HL-60 (cell line): ENCODE measurements around the gene ZNF326.

Experiments
- DNase-seq, 2 experiments: peaks; one replicate each; pipeline ENCODE4 v3.0.0-alpha.2; 2010 to 2020; ENCODE audit warnings: low read depth in 1 of 2, low spot score in 1 of 2
- H3K27ac ChIP-seq: fragments of 250-450 bp; sonication (Bioruptor Pico); replicated peaks from 2 replicates; pipeline ENCODE4 v1.5.1; 2020; ENCODE audit warnings: mild to moderate bottlenecking, moderate library complexity
- H3K27me3 ChIP-seq: fragments of 250-450 bp; sonication (Bioruptor Pico); 2 replicates; pipeline ENCODE4 v1.5.1; 2021; ENCODE audit warnings: mild to moderate bottlenecking, moderate library complexity; ENCODE audit not compliant: insufficient read depth, poor library complexity, severe bottlenecking
- H3K4me3 ChIP-seq: replicated peaks from 2 replicates; pipeline ENCODE4 v1.5.1; 2011; ENCODE audit warnings: mild to moderate bottlenecking, control low read depth, low read length; ENCODE audit not compliant: insufficient read depth
- CTCF ChIP-seq: IDR thresholded peaks from one replicate; pipeline ENCODE4 v1.5.1; 2011; ENCODE audit warnings: low read length, control low read depth, inconsistent platforms; ENCODE audit not compliant: insufficient read depth
- GABPA ChIP-seq: IDR thresholded peaks from 2 replicates; pipeline ENCODE4 v1.6.1; 2012; ENCODE audit warnings: low read depth
- POLR2AphosphoS5 ChIP-seq: IDR thresholded peaks from 2 replicates; pipeline ENCODE4 v1.6.1; 2012; ENCODE audit warnings: low read depth
- SPI1 ChIP-seq: IDR thresholded peaks from 2 replicates; pipeline ENCODE4 v1.6.1; 2012; ENCODE audit warnings: low read depth, mild to moderate bottlenecking, borderline replicate concordance
- TF ChIP-seq, protein P1 (sequence below): IDR thresholded peaks from 2 replicates; pipeline ENCODE4 v1.6.1; 2012; ENCODE audit warnings: low read depth; ENCODE audit not compliant: insufficient replicate concordance

The ZNF326 gene

GRCh38 chr1:89957107-89957506 is 37.8 kb upstream of the ZNF326 start:
- TF ChIP-seq SPI1 (no peak), POLR2AphosphoS5 (no peak)
- TF ChIP-seq, protein P1, sequence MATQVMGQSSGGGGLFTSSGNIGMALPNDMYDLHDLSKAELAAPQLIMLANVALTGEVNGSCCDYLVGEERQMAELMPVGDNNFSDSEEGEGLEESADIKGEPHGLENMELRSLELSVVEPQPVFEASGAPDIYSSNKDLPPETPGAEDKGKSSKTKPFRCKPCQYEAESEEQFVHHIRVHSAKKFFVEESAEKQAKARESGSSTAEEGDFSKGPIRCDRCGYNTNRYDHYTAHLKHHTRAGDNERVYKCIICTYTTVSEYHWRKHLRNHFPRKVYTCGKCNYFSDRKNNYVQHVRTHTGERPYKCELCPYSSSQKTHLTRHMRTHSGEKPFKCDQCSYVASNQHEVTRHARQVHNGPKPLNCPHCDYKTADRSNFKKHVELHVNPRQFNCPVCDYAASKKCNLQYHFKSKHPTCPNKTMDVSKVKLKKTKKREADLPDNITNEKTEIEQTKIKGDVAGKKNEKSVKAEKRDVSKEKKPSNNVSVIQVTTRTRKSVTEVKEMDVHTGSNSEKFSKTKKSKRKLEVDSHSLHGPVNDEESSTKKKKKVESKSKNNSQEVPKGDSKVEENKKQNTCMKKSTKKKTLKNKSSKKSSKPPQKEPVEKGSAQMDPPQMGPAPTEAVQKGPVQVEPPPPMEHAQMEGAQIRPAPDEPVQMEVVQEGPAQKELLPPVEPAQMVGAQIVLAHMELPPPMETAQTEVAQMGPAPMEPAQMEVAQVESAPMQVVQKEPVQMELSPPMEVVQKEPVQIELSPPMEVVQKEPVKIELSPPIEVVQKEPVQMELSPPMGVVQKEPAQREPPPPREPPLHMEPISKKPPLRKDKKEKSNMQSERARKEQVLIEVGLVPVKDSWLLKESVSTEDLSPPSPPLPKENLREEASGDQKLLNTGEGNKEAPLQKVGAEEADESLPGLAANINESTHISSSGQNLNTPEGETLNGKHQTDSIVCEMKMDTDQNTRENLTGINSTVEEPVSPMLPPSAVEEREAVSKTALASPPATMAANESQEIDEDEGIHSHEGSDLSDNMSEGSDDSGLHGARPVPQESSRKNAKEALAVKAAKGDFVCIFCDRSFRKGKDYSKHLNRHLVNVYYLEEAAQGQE, result no peak
- no peaks in the 10 kb centered on the region for H3K27me3 ChIP-seq
- H3K4me3 ChIP-seq, result no peak overlapping the region
- DNase-seq, result no peak
- no peak overlapping the region for H3K27ac ChIP-seq

DNA sequence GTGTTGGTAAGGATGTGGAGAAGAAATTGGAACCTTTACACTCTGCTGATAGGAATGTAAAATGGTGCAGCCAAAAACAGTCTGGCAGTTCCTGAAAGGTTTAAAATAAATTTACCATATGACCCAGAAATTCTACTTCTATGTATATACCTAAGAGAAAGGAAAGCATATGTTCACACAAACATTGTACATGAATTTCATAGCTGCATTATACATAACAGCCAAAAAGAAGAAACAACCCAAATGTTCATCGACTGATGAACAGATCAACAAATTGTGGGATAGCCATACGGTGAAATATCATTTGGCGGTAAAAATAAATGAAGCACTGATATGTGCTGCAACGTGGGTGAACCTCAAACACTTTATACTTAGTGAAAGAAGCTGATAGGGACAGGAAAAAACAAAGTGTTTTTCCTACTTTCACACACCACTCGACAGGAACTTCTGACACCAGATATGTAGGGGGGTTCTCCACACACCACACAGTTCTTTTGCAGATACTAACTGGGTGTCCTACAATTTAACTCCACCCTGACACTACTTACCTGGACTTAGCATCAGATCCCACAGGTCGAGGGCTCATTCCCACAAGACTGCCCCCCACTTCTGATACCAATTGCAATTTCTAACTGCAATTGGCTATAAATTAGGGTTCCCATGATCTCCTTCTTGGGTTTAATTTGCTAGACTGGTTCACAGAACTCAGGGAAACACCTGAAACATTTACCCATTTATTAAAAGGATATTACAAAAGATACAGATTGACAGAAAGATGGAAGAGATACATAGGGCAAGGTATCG is 35.9 kb upstream of the ZNF326 start:
- Histone ChIP-seq H3K4me3 (no peak overlapping the region), H3K27ac (no peak overlapping the region), H3K27me3 (no peaks in the 10 kb centered on the region)
- TF ChIP-seq, protein P1, result no peak
- DNase-seq, result no peak

DNA sequence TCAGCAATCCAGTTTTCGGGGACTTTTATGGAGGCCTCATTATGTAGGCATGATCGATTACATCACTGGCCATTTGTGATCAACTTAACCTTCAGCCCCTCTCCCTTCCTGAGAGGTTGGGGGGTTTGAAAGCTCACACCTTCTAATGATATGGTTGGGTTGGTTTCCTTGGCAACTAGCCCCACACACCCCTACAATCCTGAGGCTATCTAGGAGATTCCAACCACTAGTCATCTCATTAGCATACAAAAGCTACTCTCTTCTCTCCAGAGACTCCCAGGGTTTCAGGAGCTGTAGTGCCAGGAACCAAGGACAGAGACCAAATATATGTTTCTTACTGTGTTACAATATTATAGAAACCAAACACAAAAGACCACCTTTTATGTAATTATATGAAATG is 35.2 kb upstream of the ZNF326 start:
- Histone ChIP-seq H3K4me3 (no peak overlapping the region), H3K27ac (no peak overlapping the region), H3K27me3 (no peaks in the 10 kb centered on the region)
- no peak for DNase-seq
- TF ChIP-seq, protein P1, result no peak
- TF ChIP-seq POLR2AphosphoS5, result no peak
- TF ChIP-seq CTCF, result no peak
- no peak for TF ChIP-seq GABPA
- no peak for TF ChIP-seq SPI1

DNA sequence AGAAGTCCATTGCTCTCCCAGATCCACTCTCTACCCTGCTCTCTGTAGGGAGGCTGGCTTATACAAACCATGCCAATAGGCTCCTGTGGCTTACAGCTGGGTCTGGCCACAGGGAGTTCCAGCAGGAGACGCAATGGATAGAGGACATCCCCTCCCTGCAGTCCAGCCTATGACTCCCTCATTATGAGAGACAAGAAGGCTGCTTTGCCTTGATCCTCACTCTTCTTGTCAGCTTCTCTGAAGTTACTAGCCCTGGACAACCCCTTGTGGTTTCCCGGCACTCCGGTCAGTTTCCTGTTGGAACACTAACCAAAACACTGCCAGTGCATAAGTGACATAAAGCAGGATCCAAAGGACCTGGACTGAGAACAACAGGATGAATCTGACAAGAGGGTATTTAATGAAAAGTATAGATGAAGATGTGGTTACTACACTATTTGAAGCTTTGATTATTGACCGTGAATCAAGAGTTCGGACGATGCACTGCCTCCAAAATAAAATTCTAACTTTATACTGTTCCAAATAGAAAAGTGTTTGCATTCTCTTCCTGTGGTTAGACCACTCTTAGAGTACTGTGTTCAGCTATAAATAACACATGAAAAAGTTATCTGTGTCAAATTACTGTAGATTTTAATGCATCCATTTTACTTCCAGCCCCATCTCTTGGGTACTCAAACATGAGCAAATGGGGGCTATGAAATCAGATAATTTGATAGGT is 32.7 kb upstream of the ZNF326 start:
- no peak overlapping the region for H3K27ac ChIP-seq
- no peak overlapping the region for H3K4me3 ChIP-seq
- DNase-seq, result no peak
- no peaks in the 10 kb centered on the region for H3K27me3 ChIP-seq
- TF ChIP-seq, protein P1, result no peak
- no peak for TF ChIP-seq GABPA
- no peak for TF ChIP-seq SPI1
- no peak for TF ChIP-seq POLR2AphosphoS5
- no peak for TF ChIP-seq CTCF
